GM12892 (cell line): Measurements from ENCODE around the gene SLC16A2.

Source experiments
- POLR2A ChIP-seq: IDR thresholded peaks from 2 replicates; pipeline ENCODE4 v1.6.1; 2011; ENCODE audit warnings: low read depth, low read length, control low read depth
- POLR2AphosphoS5 ChIP-seq: IDR thresholded peaks from 2 replicates; pipeline ENCODE4 v1.6.1; 2011; ENCODE audit warnings: low read depth, low read length, control low read depth

DNA sequence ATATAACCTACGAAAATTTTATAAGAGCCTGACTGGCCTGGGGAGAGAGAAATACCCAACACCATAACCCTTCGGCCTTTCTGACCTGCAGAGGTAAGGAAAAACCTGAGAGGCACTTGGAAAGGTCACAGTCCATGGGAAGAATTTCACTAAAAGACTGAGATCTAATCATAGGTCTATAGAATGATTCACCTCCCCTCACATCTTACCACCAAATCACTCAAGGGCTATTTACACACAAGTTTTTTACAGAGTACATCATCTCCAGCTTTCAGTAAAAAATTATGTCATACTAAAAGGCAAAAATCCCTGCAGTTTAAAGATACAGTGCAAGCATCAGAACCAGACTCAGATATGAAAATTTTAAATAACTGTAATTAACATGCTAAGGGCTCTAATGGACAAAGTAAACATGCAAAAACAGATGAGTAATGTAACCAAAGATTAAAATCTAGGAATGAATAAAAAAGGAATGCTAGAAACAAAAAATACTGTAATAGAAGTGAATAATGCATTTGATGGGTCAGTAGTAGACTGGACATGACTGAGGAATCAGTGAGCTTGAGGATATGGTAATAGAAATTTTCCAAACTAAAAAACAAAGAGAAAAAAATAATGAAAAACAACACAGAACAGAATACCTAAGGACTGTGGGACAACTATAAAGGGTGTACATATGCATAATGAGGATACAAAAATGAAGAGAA lies 32.1 kb upstream of the SLC16A2 start:
- TF ChIP-seq POLR2AphosphoS5 (no peak), POLR2A (no peak)
